PC-9 (cell line): ENCODE data around the gene RNU11. TPM values are rescaled to one million over a fixed set of nuclear protein-coding genes. Genes with fewer than 3 reads are reported as not detected.

Experiments
- Bru-seq: library from RNA; stranded (reverse); fragments of 400-500 nt; gene quantifications from one replicate; lab custom pipeline; 2021; lab: Mats Ljungman, UMichigan
- BruChase-seq, 2 experiments: library from RNA; stranded (reverse); fragments of 400-500 nt; gene quantifications; one replicate each; lab custom pipeline; 2021; lab: Mats Ljungman, UMichigan
- BruUV-seq: library from RNA; stranded (reverse); fragments of 400-500 nt; replicated peaks from 2 replicates; lab custom pipeline; 2021; lab: Mats Ljungman, UMichigan
- CTCF ChIA-PET: fragments of 300-600 bp; sonication (Branson Sonifier 250); formaldehyde crosslinking; loops from one replicate; lab custom pipeline; 2022; ENCODE audit warnings: antibody characterized with exemption; lab: Charles Lee
- POLR2A ChIA-PET: fragments of 300-600 bp; sonication (Branson Sonifier 250); formaldehyde crosslinking; loops from one replicate; lab custom pipeline; 2022; ENCODE audit warnings: antibody characterized with exemption; ENCODE audit not compliant: unreplicated experiment; lab: Charles Lee
- DNase-seq, 2 experiments: peaks; one replicate each; pipeline versions ENCODE4 v3.0.0 to v3.0.0-alpha.2; 2015 to 2022; ENCODE audit warnings: mixed read lengths in 1 of 2
- H2AFZ ChIP-seq: fragments of 200-600 bp; sonication (generic); 2 replicates; pipeline ENCODE4 v1.8.1; 2017; ENCODE audit warnings: antibody characterized with exemption
- H3F3A ChIP-seq: fragments of 200-600 bp; sonication (generic); 2 replicates; pipeline ENCODE4 v1.8.1; 2017; ENCODE audit warnings: antibody characterized with exemption, mild to moderate bottlenecking, low read depth; ENCODE audit not compliant: insufficient read depth
- H3K27ac ChIP-seq: fragments of 200-600 bp; sonication (generic); 2 replicates; pipeline ENCODE4 v1.6.1; 2016; ENCODE audit warnings: mixed run types
- H3K27me3 ChIP-seq: fragments of 200-600 bp; sonication (generic); 2 replicates; pipeline ENCODE4 v1.6.1; 2016; ENCODE audit warnings: low read depth, mixed run types; ENCODE audit not compliant: insufficient read depth
- H3K36me3 ChIP-seq: fragments of 200-600 bp; sonication (generic); 2 replicates; pipeline ENCODE4 v1.6.1; 2016; ENCODE audit warnings: low read depth, mixed run types
- H3K4me1 ChIP-seq: fragments of 200-600 bp; sonication (generic); replicated peaks from 2 replicates; pipeline ENCODE4 v1.6.1; 2016; ENCODE audit warnings: mixed run types; ENCODE audit not compliant: insufficient read depth
- H3K4me2 ChIP-seq: fragments of 200-600 bp; sonication (generic); 2 replicates; pipeline ENCODE4 v1.6.1; 2017; ENCODE audit warnings: mixed run types
- H3K4me3 ChIP-seq: fragments of 200-600 bp; sonication (generic); 2 replicates; pipeline ENCODE4 v1.6.1; 2016; ENCODE audit warnings: mixed run types
- H3K79me2 ChIP-seq: fragments of 200-600 bp; sonication (generic); 2 replicates; pipeline ENCODE4 v1.6.1; 2017; ENCODE audit warnings: low read depth, mixed run types
- H3K9me2 ChIP-seq: fragments of 200-600 bp; sonication (generic); 2 replicates; pipeline ENCODE4 v1.8.1; 2017; ENCODE audit warnings: mild to moderate bottlenecking; ENCODE audit not compliant: insufficient read depth
- H3K9me3 ChIP-seq: fragments of 200-600 bp; sonication (generic); 2 replicates; pipeline ENCODE4 v1.8.1; 2016; ENCODE audit warnings: low read depth; ENCODE audit not compliant: insufficient read depth
- H4K20me1 ChIP-seq: fragments of 200-600 bp; sonication (generic); 2 replicates; pipeline ENCODE4 v1.8.1; 2017; ENCODE audit not compliant: insufficient read depth
- CTCF ChIP-seq: fragments of 200-600 bp; sonication (generic); conservative IDR thresholded peaks from 2 replicates; pipeline ENCODE4 v1.6.1; 2017; ENCODE audit warnings: mixed run types, antibody characterized with exemption, mild to moderate bottlenecking, moderate library complexity
- EZH2 ChIP-seq: fragments of 200-600 bp; sonication (generic); IDR thresholded peaks from 2 replicates; pipeline ENCODE4 v1.8.0; 2017; ENCODE audit warnings: antibody characterized with exemption, low read depth
- intact Hi-C: fragments of 100-400 bp; cut with micrococcal nuclease; formaldehyde crosslinking; loops from one replicate; pipeline ENCODE4 v1.10.0; 2022; ENCODE audit not compliant: unreplicated experiment
- long read RNA-seq: library from polyadenylated mRNA; stranded (forward); transcript quantifications from one replicate; pipeline ENCODE4 v2.0.0, GENCODE V29; 2022
- total RNA-seq: library from RNA; stranded (reverse); gene quantifications from 2 replicates; pipeline ENCODE4 v1.2.3, GENCODE V29; 2021

The RNU11 gene
- total RNA-seq (not detected in 2 replicates), Bru-seq, nascent RNA (percentile 98 among the genes with signal in this experiment), BruChase-seq, experiment 1, labeled RNA remaining after a 2-hour chase (percentile 74 among the genes with signal in this experiment), BruChase-seq, experiment 2, labeled RNA remaining after a 6-hour chase (percentile 82 among the genes with signal in this experiment)
- long read RNA-seq = 0 reads

DNA sequence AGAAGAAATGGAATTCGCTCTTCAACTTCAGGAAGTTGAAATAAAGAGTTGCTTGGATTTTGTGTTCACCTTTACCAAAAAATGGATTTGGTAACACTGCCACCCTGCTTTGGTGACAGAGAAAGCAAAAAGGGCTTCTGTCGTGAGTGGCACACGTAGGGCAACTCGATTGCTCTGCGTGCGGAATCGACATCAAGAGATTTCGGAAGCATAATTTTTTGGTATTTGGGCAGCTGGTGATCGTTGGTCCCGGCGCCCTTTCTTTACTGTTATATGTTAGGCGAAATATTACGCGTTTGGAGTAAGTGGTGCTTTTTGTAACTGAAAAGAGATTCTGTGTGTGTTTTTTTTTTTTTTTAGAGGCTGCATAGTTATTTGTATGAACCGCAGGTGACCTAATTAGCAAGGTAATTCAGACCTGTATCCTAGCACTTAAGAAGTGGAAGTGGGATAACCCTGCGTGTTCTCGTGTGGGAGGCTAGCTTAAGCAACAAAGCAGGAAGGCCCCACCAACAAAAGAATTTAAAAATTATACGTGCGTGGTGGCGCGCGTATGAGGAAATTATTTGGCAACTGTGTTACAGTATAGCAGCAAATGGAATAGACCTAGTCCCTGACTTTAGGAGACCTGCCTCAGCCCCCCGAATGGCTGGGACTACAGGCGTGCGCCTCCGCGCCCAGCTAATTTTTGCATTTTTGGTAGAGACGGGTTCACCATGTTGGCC is at the start of gene RNU11:
RNU11 (plus strand) TSS at position 127 of the 725 bp plus-strand sequence.
- Histone ChIP-seq H3K27ac (peak within 1 kb of the TSS; percentile 96), H3K27me3 (no peaks in the 10 kb centered on the region), H3K9me3 (no peaks in the 10 kb centered on the region), H4K20me1 (no peaks in the 10 kb centered on the region), H2AFZ (peak within 1 kb of the TSS; percentile 68), H3K4me3 (peak within 1 kb of the TSS; percentile 52; the same call in 1 of the 2 replicates), H3K4me1 (peaks cover 24% of the 10 kb centered on the region), H3K36me3 (no peaks in the 10 kb centered on the region), H3K4me2 (peak within 1 kb of the TSS; percentile 81), H3K9me2 (no peaks in the 10 kb centered on the region), H3F3A (peaks cover 26% of the 10 kb centered on the region), H3K79me2 (peaks cover 7% of the 10 kb centered on the region; the same call in 1 of the 2 replicates)
- ChIA-PET POLR2A (interaction anchor here (0.6 to 1.4 kb wide), 11 partner anchors 20 to 400 kb away, joined by 3 to 35 read pairs (median 9); partner anchors contain the start of genes GMEB1 and YTHDF2), CTCF (interaction anchor here (0.7 to 1.0 kb wide), 3 partner anchors 31 to 961 kb away, joined by 4 to 14 read pairs (median 6); partner anchors contain the start of gene YTHDF2)
- intact Hi-C loops = loop anchor here (1.0 to 10.0 kb wide), 3 partner anchors 88 to 556 kb away; partner anchors contain the start of genes RCC1 and YTHDF2
- no peak for TF ChIP-seq EZH2
- no peak for TF ChIP-seq CTCF
- TSS peak; percentile 100 for BruUV-seq
- DNase-seq = peak; percentile 85 to 95

- Histone ChIP-seq H3K4me1 (peaks cover 23% of the 10 kb centered on the region), H3K9me2 (no peaks in the 10 kb centered on the region), H3K36me3 (no peaks in the 10 kb centered on the region), H4K20me1 (no peaks in the 10 kb centered on the region), H3F3A (peaks cover 13% of the 10 kb centered on the region), H3K9me3 (no peaks in the 10 kb centered on the region), H2AFZ (no peak overlapping the region), H3K4me2 (peak overlapping the region; percentile 58), H3K27ac (peak overlapping the region; percentile 89), H3K4me3 (no peak overlapping the region), H3K27me3 (no peaks in the 10 kb centered on the region), H3K79me2 (no peaks in the 10 kb centered on the region)
- no TSS peak for BruUV-seq
- peak; percentile 74 to 96 for DNase-seq
- ChIA-PET POLR2A (interaction anchor here (0.5 to 1.3 kb wide), 14 partner anchors 20 to 466 kb away, joined by 3 to 16 read pairs (median 6); no protein-coding TSS in a partner anchor), CTCF (interaction anchor here (0.5 to 1.6 kb wide), 5 partner anchors 20 to 242 kb away, joined by 3 to 8 read pairs (median 5); no protein-coding TSS in a partner anchor)
- intact Hi-C loops = loop anchor here (1.0 to 5.0 kb wide), 6 partner anchors 21 to 744 kb away; partner anchors contain the start of gene TRNAU1AP
- TF ChIP-seq EZH2 (no peak), CTCF (no peak)
Observed at GRCh38 chr1:28601696-28602095, 46.7 kb upstream of the RNU11 start.
